ENCODE measurements around the gene DHRS7.
A peak's percentile ranks its signal among the peaks of the same experiment; 100 is the strongest.

Gene DHRS7

GRCh38 chr14:60175255-60175902, 10.2 kb upstream of the DHRS7 start:
- no peak overlapping the region for H3K4me3 ChIP-seq (ENCODE audit: control insufficient read depth, low read depth, low read length)
- no peak for TF ChIP-seq CTCF (conservative IDR thresholded peaks at IDR 0.05; ENCODE audit: control insufficient read depth, insufficient read depth, low read depth, low read length)
- DNase-seq (ENCODE audit: low read depth), result peak; percentile 30

- DNase-seq (ENCODE audit: low read depth), result no peak
- H3K4me3 ChIP-seq (ENCODE audit: control insufficient read depth, low read depth, low read length), result no peak overlapping the region
- no peak for TF ChIP-seq CTCF (conservative IDR thresholded peaks at IDR 0.05; ENCODE audit: control insufficient read depth, insufficient read depth, low read depth, low read length)
Measured at GRCh38 chr14:60174352-60175254, 9.4 kb upstream of the DHRS7 start.

GRCh38 chr14:60171690-60172089, 6.5 kb upstream of the DHRS7 start:
- no peak overlapping the region for H3K4me3 ChIP-seq (ENCODE audit: control insufficient read depth, low read depth, low read length)
- TF ChIP-seq CTCF (conservative IDR thresholded peaks at IDR 0.05; ENCODE audit: control insufficient read depth, insufficient read depth, low read depth, low read length), result no peak
- no peak for DNase-seq (ENCODE audit: low read depth)

- no peak for DNase-seq (ENCODE audit: low read depth)
- TF ChIP-seq CTCF (conservative IDR thresholded peaks at IDR 0.05; ENCODE audit: control insufficient read depth, insufficient read depth, low read depth, low read length), result no peak
- H3K4me3 ChIP-seq (ENCODE audit: control insufficient read depth, low read depth, low read length), result no peak overlapping the region
Measured at GRCh38 chr14:60170948-60171347, 5.8 kb upstream of the DHRS7 start.

GRCh38 chr14:60169722-60170121, 4.5 kb upstream of the DHRS7 start:
- H3K4me3 ChIP-seq (ENCODE audit: control insufficient read depth, low read depth, low read length), result no peak overlapping the region
- no peak for DNase-seq (ENCODE audit: low read depth)
- no peak for TF ChIP-seq CTCF (conservative IDR thresholded peaks at IDR 0.05; ENCODE audit: control insufficient read depth, insufficient read depth, low read depth, low read length)

GRCh38 chr14:60166142-60166541, 944 bp upstream of the DHRS7 start:
- DNase-seq (ENCODE audit: low read depth), result no peak
- no peak for TF ChIP-seq CTCF (conservative IDR thresholded peaks at IDR 0.05; ENCODE audit: control insufficient read depth, insufficient read depth, low read depth, low read length)
- H3K4me3 ChIP-seq (ENCODE audit: control insufficient read depth, low read depth, low read length), result no peak overlapping the region
